ENCODE measurements around the gene CYB561. TPM values are rescaled to one million over a fixed set of nuclear protein-coding genes. Genes with fewer than 3 reads are reported as not detected.

The CYB561 gene
- total and polyA plus RNA-seq, 9 of the 15 experiments (the other 6 are each of a cell fraction or from before 2014, with no cell fraction given), result 4.0 to 30.8 (median 17.4) TPM

- TF ChIP-seq MTF1 (CRISPR knock-in tag; IDR thresholded peaks at IDR 0.05; ENCODE audit: borderline replicate concordance) (no peak), ZNF175 (CRISPR knock-in tag; IDR thresholded peaks at IDR 0.05; ENCODE audit: low read depth) (peak; percentile 63; the same call in 1 of the 2 replicates), JUN (IDR thresholded peaks at IDR 0.05; ENCODE audit: borderline replicate concordance, low read depth, low read length) (no peak; the same call in 1 of the 2 replicates), JUN (CRISPR knock-in tag; IDR thresholded peaks at IDR 0.05; ENCODE audit: borderline replicate concordance) (no peak), CREB1 (IDR thresholded peaks at IDR 0.05) (peak; percentile 51; the same call in 1 of the 2 replicates), CREB1 (CRISPR knock-in tag; IDR thresholded peaks at IDR 0.05) (no peak), ZZZ3 (IDR thresholded peaks at IDR 0.05) (no peak), ZNF780A (CRISPR knock-in tag; IDR thresholded peaks at IDR 0.05) (no peak), DLX4 (CRISPR knock-in tag; IDR thresholded peaks at IDR 0.05) (no peak), MAFG (tag; conservative IDR thresholded peaks at IDR 0.05) (0 out of 2 replicates have a peak, but pooled peaks have one; percentile 22), ZFPM2 (CRISPR knock-in tag; IDR thresholded peaks at IDR 0.05) (no peak), SREBF2 (CRISPR knock-in tag; IDR thresholded peaks at IDR 0.05) (no peak), ETV6 (IDR thresholded peaks at IDR 0.05; ENCODE audit: borderline replicate concordance in 1 of 2, low read depth in 2 of 2, low read length in 1 of 2) (0 out of 4 replicates have a peak, but pooled peaks of 1 of the 2 experiments have one; percentile 20), ETV6 (CRISPR knock-in tag; IDR thresholded peaks at IDR 0.05; ENCODE audit: borderline replicate concordance) (no peak), ARID3A (IDR thresholded peaks at IDR 0.05; ENCODE audit: borderline replicate concordance, low read depth, low read length) (0 out of 2 replicates have a peak, but pooled peaks have one; percentile 61), FOXA1 (IDR thresholded peaks at IDR 0.05; ENCODE audit: borderline replicate concordance) (no peak), CBFA2T2 (conservative IDR thresholded peaks at IDR 0.05) (peak; percentile 95), SNAPC5 (CRISPR knock-in tag; IDR thresholded peaks at IDR 0.05) (no peak), RERE (CRISPR knock-in tag; IDR thresholded peaks at IDR 0.05; ENCODE audit: borderline replicate concordance) (no peak), KLF16 (IDR thresholded peaks at IDR 0.05) (peak; percentile 91), ZNF311 (CRISPR knock-in tag; IDR thresholded peaks at IDR 0.05) (peak; percentile 73)
Observed at GRCh38 chr17:63431939-63432804, 13.9 kb downstream of the CYB561 start (continued).
